ENCODE measurements around the gene BRPF3.

The BRPF3 gene

GRCh38 chr6:36267731-36268477 is 71.4 kb downstream of the BRPF3 start:
- ChIA-PET POLR2A (no interaction called here), CTCF (interaction anchor here (0.6 kb wide), 1 partner anchor 402 kb away, joined by 3 read pairs; no protein-coding TSS in a partner anchor)
- TF ChIP-seq SETDB1 (IDR thresholded peaks at IDR 0.05; ENCODE audit: insufficient read length, low read length) (no peak), HOXC10 (CRISPR knock-in tag; IDR thresholded peaks at IDR 0.05) (no peak), GLIS1 (tag by site-specific recombination; IDR thresholded peaks at IDR 0.05) (peak; percentile 16; the same call in 1 of the 2 replicates)
- TF ChIP-seq, protein P1, sequence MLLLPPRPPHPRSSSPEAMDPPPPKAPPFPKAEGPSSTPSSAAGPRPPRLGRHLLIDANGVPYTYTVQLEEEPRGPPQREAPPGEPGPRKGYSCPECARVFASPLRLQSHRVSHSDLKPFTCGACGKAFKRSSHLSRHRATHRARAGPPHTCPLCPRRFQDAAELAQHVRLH (tag by site-specific recombination; IDR thresholded peaks at IDR 0.05): 0 out of 2 replicates have a peak, but pooled peaks have one; percentile 21
- TF ChIP-seq, protein P2, sequence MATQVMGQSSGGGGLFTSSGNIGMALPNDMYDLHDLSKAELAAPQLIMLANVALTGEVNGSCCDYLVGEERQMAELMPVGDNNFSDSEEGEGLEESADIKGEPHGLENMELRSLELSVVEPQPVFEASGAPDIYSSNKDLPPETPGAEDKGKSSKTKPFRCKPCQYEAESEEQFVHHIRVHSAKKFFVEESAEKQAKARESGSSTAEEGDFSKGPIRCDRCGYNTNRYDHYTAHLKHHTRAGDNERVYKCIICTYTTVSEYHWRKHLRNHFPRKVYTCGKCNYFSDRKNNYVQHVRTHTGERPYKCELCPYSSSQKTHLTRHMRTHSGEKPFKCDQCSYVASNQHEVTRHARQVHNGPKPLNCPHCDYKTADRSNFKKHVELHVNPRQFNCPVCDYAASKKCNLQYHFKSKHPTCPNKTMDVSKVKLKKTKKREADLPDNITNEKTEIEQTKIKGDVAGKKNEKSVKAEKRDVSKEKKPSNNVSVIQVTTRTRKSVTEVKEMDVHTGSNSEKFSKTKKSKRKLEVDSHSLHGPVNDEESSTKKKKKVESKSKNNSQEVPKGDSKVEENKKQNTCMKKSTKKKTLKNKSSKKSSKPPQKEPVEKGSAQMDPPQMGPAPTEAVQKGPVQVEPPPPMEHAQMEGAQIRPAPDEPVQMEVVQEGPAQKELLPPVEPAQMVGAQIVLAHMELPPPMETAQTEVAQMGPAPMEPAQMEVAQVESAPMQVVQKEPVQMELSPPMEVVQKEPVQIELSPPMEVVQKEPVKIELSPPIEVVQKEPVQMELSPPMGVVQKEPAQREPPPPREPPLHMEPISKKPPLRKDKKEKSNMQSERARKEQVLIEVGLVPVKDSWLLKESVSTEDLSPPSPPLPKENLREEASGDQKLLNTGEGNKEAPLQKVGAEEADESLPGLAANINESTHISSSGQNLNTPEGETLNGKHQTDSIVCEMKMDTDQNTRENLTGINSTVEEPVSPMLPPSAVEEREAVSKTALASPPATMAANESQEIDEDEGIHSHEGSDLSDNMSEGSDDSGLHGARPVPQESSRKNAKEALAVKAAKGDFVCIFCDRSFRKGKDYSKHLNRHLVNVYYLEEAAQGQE (tag by site-specific recombination; IDR thresholded peaks at IDR 0.05): peak; percentile 33; the same call in 1 of the 2 replicates
- Histone ChIP-seq H3K9me3 (ENCODE audit: control insufficient read depth, insufficient read depth, low read depth, low read length) (no peaks in the 10 kb centered on the region), H3K36me3 (ENCODE audit: control insufficient read depth in 2 of 2, insufficient read depth in 1 of 2, low read length in 2 of 2) (no peaks in the 10 kb centered on the region), H3K4me1 (ENCODE audit: control insufficient read depth, insufficient read depth, low read length) (no peaks in the 10 kb centered on the region), H3K27ac (ENCODE audit: extremely low read depth, low read depth, low read length) (no peak overlapping the region), H3K4me3 (ENCODE audit: low read depth, low read length) (no peak overlapping the region)

DNA sequence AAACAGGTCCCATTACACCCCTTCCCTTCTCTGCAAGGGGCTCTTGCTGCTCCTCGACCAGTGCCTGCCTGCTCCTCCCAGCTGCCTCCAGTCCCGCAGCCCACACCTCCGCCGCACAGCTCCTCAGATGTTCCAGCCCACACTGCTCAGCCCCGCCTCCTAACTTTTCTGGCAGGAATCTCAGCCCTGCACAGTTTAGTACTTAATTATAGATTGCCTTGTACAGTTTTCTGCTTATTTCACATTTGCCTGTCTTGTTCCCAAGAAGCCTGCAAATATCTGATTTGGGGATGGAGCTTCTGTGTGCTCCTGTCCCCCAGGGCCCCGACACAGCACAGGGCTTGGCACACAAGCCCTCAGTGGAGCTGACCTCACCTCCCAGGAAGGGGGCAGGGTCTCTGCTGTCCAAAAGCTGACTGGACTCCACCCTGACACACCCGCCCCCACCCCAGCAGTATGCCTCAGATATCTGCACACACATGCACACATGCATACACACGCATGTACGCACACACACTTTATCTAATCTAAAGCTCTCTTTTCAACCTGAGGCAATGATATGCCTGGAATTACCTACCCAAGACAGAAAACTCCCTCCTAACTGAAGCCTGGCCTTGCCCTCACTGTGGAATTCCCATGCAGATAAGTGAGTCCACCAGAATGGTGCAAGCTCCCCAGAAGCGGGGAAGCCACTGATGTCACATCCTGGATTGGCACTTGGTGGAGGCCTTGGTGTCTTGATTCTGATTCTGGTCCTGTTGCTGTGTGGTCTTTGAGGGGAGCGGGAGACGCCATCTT is 72.1 kb downstream of the BRPF3 start:
- ChIA-PET POLR2A (interaction anchor here (0.7 kb wide), 1 partner anchor 69 kb away, joined by 4 read pairs; no protein-coding TSS in a partner anchor), CTCF (interaction anchor here (0.5 to 0.7 kb wide), 2 partner anchors 491 to 582 kb away, joined by 3 read pairs; no protein-coding TSS in a partner anchor)
- Histone ChIP-seq H3K4me1 (ENCODE audit: control insufficient read depth, insufficient read depth, low read length) (no peaks in the 10 kb centered on the region), H3K4me3 (ENCODE audit: low read depth, low read length) (no peak overlapping the region), H3K9me3 (ENCODE audit: control insufficient read depth, insufficient read depth, low read depth, low read length) (no peaks in the 10 kb centered on the region), H3K36me3 (ENCODE audit: control insufficient read depth in 2 of 2, insufficient read depth in 1 of 2, low read length in 2 of 2) (no peaks in the 10 kb centered on the region), H3K27ac (ENCODE audit: extremely low read depth, low read depth, low read length) (no peak overlapping the region)
- TF ChIP-seq, protein P2 (tag by site-specific recombination; IDR thresholded peaks at IDR 0.05): no peak
- peak; percentile 81 for TF ChIP-seq SP7 (tag by site-specific recombination; IDR thresholded peaks at IDR 0.05)
- TF ChIP-seq ZNF791 (tag by site-specific recombination; IDR thresholded peaks at IDR 0.05): no peak
- TF ChIP-seq EGR2 (tag by site-specific recombination; IDR thresholded peaks at IDR 0.05; ENCODE audit: low read depth): peak; percentile 85
- TF ChIP-seq ZNF433 (tag by site-specific recombination; IDR thresholded peaks at IDR 0.05; ENCODE audit: low read depth): no peak
- TF ChIP-seq ZBTB48 (tag by site-specific recombination; IDR thresholded peaks at IDR 0.05): no peak
- no peak for TF ChIP-seq ZBTB1 (tag by site-specific recombination; IDR thresholded peaks at IDR 0.05)
- no peak for TF ChIP-seq ZNF140 (tag by site-specific recombination; IDR thresholded peaks at IDR 0.05)
- TF ChIP-seq, protein P3, sequence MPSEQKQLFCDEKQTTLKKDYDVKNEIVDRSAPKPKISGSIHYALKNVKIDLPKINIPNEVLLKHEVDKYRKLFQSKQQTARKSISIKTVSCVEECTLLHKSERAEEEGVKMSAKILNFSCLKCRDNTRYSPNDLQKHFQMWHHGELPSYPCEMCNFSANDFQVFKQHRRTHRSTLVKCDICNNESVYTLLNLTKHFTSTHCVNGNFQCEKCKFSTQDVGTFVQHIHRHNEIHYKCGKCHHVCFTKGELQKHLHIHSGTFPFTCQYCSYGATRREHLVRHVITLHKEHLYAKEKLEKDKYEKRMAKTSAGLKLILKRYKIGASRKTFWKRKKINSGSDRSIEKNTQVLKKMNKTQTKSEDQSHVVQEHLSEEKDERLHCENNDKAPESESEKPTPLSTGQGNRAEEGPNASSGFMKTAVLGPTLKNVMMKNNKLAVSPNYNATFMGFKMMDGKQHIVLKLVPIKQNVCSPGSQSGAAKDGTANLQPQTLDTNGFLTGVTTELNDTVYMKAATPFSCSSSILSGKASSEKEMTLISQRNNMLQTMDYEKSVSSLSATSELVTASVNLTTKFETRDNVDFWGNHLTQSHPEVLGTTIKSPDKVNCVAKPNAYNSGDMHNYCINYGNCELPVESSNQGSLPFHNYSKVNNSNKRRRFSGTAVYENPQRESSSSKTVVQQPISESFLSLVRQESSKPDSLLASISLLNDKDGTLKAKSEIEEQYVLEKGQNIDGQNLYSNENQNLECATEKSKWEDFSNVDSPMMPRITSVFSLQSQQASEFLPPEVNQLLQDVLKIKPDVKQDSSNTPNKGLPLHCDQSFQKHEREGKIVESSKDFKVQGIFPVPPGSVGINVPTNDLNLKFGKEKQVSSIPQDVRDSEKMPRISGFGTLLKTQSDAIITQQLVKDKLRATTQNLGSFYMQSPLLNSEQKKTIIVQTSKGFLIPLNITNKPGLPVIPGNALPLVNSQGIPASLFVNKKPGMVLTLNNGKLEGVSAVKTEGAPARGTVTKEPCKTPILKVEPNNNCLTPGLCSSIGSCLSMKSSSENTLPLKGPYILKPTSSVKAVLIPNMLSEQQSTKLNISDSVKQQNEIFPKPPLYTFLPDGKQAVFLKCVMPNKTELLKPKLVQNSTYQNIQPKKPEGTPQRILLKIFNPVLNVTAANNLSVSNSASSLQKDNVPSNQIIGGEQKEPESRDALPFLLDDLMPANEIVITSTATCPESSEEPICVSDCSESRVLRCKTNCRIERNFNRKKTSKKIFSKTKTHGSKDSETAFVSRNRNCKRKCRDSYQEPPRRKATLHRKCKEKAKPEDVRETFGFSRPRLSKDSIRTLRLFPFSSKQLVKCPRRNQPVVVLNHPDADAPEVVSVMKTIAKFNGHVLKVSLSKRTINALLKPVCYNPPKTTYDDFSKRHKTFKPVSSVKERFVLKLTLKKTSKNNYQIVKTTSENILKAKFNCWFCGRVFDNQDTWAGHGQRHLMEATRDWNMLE (tag by site-specific recombination; conservative IDR thresholded peaks at IDR 0.05; ENCODE audit: low read depth): no peak
- peak; percentile 83 for TF ChIP-seq KLF1 (tag by site-specific recombination; IDR thresholded peaks at IDR 0.05)
- TF ChIP-seq ZFP3 (tag by site-specific recombination; IDR thresholded peaks at IDR 0.05; ENCODE audit: low read depth): no peak
- TF ChIP-seq ZNF37A (tag by site-specific recombination; IDR thresholded peaks at IDR 0.05): no peak
- no peak for TF ChIP-seq ZNF10 (tag by site-specific recombination; IDR thresholded peaks at IDR 0.05)

Data from HEK293 (cell line).